Transverse colon (tissue), 4 donors: Measurements from ENCODE around the gene ADAM10. TPM values are rescaled to one million over a fixed set of nuclear protein-coding genes. Genes with fewer than 3 reads are reported as not detected.

Experiments
- DNase-seq: peaks from one replicate; pipeline ENCODE4 v3.0.0-alpha.2; 2019
- H3K27ac ChIP-seq, 4 donors: fragments of 200-600 bp; sonication (generic); 2 replicates each; pipeline ENCODE4 v1.5.1; 2016 to 2018; ENCODE audit warnings: inconsistent platforms in 4 of 4
- H3K27me3 ChIP-seq: fragments of 200-600 bp; sonication (generic); 2 replicates; pipeline ENCODE4 v1.5.1; 2017; ENCODE audit warnings: inconsistent platforms
- H3K36me3 ChIP-seq, 4 donors: fragments of 200-600 bp; sonication (generic); 2 replicates each; pipeline ENCODE4 v1.5.1; 2017 to 2019; ENCODE audit warnings: inconsistent platforms in 4 of 4
- H3K4me1 ChIP-seq, 4 donors: fragments of 200-600 bp; sonication (generic); 2 replicates each; pipeline ENCODE4 v1.5.1; 2017 to 2020; ENCODE audit warnings: inconsistent platforms in 4 of 4
- H3K4me3 ChIP-seq, 4 donors: fragments of 200-600 bp; sonication (generic); 1 replicate in 1 of 4; 2 replicates in 3 of 4; pipeline versions ENCODE4 v1.5.1 to v1.6.1; 2017 to 2019; ENCODE audit warnings: inconsistent platforms in 4 of 4
- H3K9me3 ChIP-seq, 2 donors: fragments of 200-600 bp; sonication (generic); 2 replicates each; pipeline ENCODE4 v1.5.1; 2017 to 2019; ENCODE audit warnings: inconsistent platforms in 2 of 2
- CTCF ChIP-seq, 5 experiments: fragments of 200-600 bp in 3 of 5; fragments of 450-650 bp in 2 of 5; sonication (generic) in 3 of 5; IDR thresholded peaks; 1 replicate in 2 of 5; 2 replicates in 3 of 5; pipeline ENCODE4 v1.5.1; 2016 to 2017; ENCODE audit warnings: antibody characterized with exemption in 5 of 5, inconsistent platforms in 3 of 5, mild to moderate bottlenecking in 2 of 5, moderate library complexity in 1 of 5
- EP300 ChIP-seq: sonication (generic); formaldehyde crosslinking; IDR thresholded peaks from one replicate; pipeline ENCODE4 v1.6.1; 2017; ENCODE audit warnings: antibody characterized with exemption, low read depth
- POLR2A ChIP-seq: fragments of 450-650 bp; IDR thresholded peaks from one replicate; pipeline ENCODE4 v1.6.1; 2016; ENCODE audit warnings: antibody characterized with exemption, mild to moderate bottlenecking, moderate library complexity
- POLR2AphosphoS5 ChIP-seq, 3 donors: sonication (generic); formaldehyde crosslinking; IDR thresholded peaks; one replicate each; pipeline ENCODE4 v1.6.1; 2016; ENCODE audit warnings: antibody characterized with exemption in 3 of 3
- WGBS, 2 donors: methylation state at CpG; one replicate each; pipeline ENCODE4 v1.1.5; 2018; ENCODE audit warnings: low coverage in 1 of 2; 5-methylcytosine and 5-hydroxymethylcytosine counted together
- in situ Hi-C, 4 donors: fragments of 200-750 bp; cut with MboI; loops; one replicate each; pipeline versions ENCODE4 v1.15.0 to v1.15.1; 2017; ENCODE audit warnings: low sequenced_read_pairs in 3 of 4, low pct_ligation_motif_present in 1 of 4, low pct_unique_long_range_greater_than_20kb in 1 of 4
- intact Hi-C: fragments of 100-400 bp; cut with DNase I; formaldehyde crosslinking; loops from one replicate; pipeline ENCODE4 v1.15.1; 2023; ENCODE audit warnings: low total_unique reads
- total RNA-seq, 4 donors: library from RNA; depleted of rRNA; stranded (reverse); fragments of >200 nt; gene quantifications; one replicate each; pipeline ENCODE4 v1.1.0, GENCODE V29; 2016

ADAM10 gene
- total RNA-seq, 4 donors from 2014 or later, result 45.3 to 941 (median 69.1) TPM

DNA sequence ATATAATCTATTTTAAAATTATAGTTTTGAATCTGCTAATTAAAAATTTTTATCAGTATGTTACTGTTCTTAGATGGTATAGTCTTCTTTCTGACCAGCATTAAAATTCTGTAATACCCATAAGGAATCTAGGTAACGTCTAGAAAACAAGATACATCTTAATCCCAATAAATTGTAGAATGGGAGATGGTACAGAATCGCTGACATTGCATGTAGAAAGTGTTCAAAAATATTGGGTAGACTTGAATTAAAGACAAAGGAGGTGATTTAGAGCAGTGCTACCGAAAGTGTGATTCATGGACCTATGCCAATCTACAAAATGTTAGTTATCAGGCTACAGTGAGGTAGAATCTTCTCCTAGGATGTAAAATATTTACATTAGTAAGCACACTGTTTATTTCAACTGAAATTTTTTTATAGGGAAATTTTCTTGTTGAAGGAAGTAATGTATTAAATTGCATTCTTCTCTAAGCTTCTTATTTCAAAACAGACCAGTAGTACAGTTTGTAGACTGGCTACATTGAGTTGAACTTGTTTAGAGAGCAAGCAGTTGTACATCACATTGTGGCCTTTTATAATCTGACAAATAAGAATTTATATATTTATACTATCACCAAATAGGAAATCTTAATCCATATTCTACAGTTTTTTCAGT, 38.7 kb upstream of the ADAM10 start:
- peaks cover 0 to 16% (median 0%) of the 10 kb centered on the region in 4 donors for H3K36me3 ChIP-seq
- DNase-seq, result no peak
- no peaks in the 10 kb centered on the region for H3K9me3 ChIP-seq
- peaks cover 0 to 10% (median 0%) of the 10 kb centered on the region in 4 donors for H3K4me1 ChIP-seq
- in situ Hi-C loops, result no loop called here
- WGBS, 2 donors, result 89% methylated on average over 3 of the region's 3 CpGs
- intact Hi-C loops, result no loop called here
- H3K4me3 ChIP-seq, result no peak overlapping the region
- TF ChIP-seq CTCF (IDR thresholded peaks at IDR 0.05) (no peak), EP300 (no peak), POLR2AphosphoS5 (IDR thresholded peaks at IDR 0.05) (no peak), POLR2A (no peak)
- H3K27ac ChIP-seq, result no peak overlapping the region
- H3K27me3 ChIP-seq, result no peaks in the 10 kb centered on the region

DNA sequence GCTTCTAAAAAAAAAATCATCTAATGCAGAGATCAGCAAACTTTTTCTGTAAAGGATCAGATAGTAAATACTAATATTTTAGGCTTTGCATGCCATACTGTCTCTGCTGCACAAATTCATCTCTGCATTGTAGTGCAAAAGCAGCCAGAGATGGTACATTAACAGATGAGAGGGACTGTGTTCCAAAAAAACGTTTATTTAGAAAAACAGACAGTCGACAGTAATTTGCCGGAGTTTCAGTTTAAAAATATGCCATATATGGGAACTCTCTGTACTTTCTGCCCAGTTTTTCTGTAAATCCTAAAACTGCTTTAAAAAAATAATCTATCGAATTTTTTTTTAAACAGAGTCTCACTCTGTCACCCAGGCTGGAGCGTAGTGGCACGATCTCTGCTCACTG, 35.8 kb upstream of the ADAM10 start:
- Histone ChIP-seq H3K27ac (no peak overlapping the region), H3K36me3 (peaks cover 0 to 7% (median 0%) of the 10 kb centered on the region in 4 donors), H3K9me3 (no peaks in the 10 kb centered on the region), H3K4me1 (peaks cover 0 to 10% (median 0%) of the 10 kb centered on the region in 4 donors), H3K27me3 (no peaks in the 10 kb centered on the region), H3K4me3 (no peak overlapping the region)
- TF ChIP-seq POLR2AphosphoS5 (IDR thresholded peaks at IDR 0.05) (no peak), POLR2A (no peak), CTCF (IDR thresholded peaks at IDR 0.05) (no peak), EP300 (no peak)
- no peak for DNase-seq
- intact Hi-C loops (no loop called here), in situ Hi-C loops (no loop called here)
- 74 to 76% methylated on average over 6 of the region's 6 CpGs for WGBS, 2 donors

DNA sequence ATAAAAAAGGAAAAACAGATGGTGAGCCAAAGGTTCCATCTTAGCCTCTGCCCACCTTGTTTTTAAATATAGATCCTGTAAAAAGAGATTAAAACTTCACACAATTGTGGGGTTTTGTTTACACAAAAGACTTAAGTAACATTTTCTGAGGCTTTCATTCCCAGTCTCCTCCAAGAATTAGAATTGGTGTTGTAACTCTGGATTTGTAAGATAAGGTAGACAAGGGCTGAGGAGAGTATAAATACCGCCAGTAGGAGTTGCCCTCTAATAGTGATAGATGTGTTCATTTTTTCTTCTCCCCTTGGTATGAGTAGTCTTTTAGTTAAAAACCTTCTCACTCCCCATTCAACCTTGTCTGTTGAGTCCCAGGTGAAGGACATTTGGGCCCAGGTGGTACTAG, 30.0 kb upstream of the ADAM10 start:
- intact Hi-C loops, result no loop called here

GRCh38 chr15:58777107-58777506, 27.6 kb upstream of the ADAM10 start:
- TF ChIP-seq POLR2AphosphoS5 (IDR thresholded peaks at IDR 0.05) (no peak), CTCF (IDR thresholded peaks at IDR 0.05) (no peak), EP300 (no peak), POLR2A (no peak)
- in situ Hi-C loops (no loop called here), intact Hi-C loops (no loop called here)
- 70 to 86% methylated on average over 3 to 4 of the region's 4 CpGs for WGBS, 2 donors
- Histone ChIP-seq H3K4me3 (no peak overlapping the region), H3K27ac (no peak overlapping the region), H3K27me3 (no peaks in the 10 kb centered on the region), H3K4me1 (peaks cover 12 to 34% (median 20%) of the 10 kb centered on the region in 4 donors), H3K36me3 (no peaks in the 10 kb centered on the region), H3K9me3 (no peaks in the 10 kb centered on the region)
- DNase-seq, result no peak

More for the DNA sequence above, 30.0 kb upstream of the ADAM10 start:
- no peak overlapping the region for H3K4me3 ChIP-seq
- no peaks in the 10 kb centered on the region for H3K9me3 ChIP-seq
- no peak overlapping the region for H3K27ac ChIP-seq
- TF ChIP-seq POLR2A, result no peak
- 94 to 100% methylated on average over 1 of the region's 1 CpG for WGBS, 2 donors
- H3K27me3 ChIP-seq, result no peaks in the 10 kb centered on the region
- in situ Hi-C loops, result no loop called here
- no peak for DNase-seq
- H3K36me3 ChIP-seq, result no peaks in the 10 kb centered on the region
- peaks cover 0 to 9% (median 2%) of the 10 kb centered on the region in 4 donors for H3K4me1 ChIP-seq

DNA sequence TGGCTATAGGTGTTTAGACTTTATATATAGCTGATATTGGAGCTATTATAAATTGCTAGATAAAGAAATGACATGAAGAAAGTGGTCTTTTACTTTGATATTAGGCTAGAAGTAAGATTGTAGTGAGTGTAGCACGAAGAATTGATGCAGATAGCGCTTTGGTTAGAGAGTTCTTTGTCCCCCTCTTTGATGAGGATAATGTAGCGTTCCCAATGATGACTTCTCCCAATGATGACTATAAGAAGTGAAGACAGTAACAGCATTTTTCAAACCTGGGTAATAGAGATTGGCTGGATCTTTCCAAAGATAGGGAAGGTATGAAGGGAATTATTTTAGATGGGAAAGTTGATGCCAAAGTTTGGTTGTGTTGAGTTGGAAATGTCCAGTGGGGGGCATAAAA, 25.9 kb upstream of the ADAM10 start:
- Histone ChIP-seq H3K4me3 (no peak overlapping the region), H3K36me3 (no peaks in the 10 kb centered on the region), H3K27me3 (no peaks in the 10 kb centered on the region), H3K9me3 (no peaks in the 10 kb centered on the region), H3K4me1 (peaks cover 12 to 36% (median 22%) of the 10 kb centered on the region in 4 donors), H3K27ac (no peak overlapping the region)
- TF ChIP-seq CTCF (IDR thresholded peaks at IDR 0.05) (no peak), EP300 (no peak), POLR2AphosphoS5 (IDR thresholded peaks at IDR 0.05) (no peak), POLR2A (no peak)
- intact Hi-C loops, result no loop called here
- DNase-seq, result no peak
- 96 to 100% methylated on average over 3 of the region's 3 CpGs for WGBS, 2 donors
- in situ Hi-C loops, result no loop called here
